HG03039 (cell line): ENCODE data around the gene SNX32.

Source experiments
- ATAC-seq: cut with Tn5 transposase; IDR thresholded peaks from one replicate; pipeline ENCODE4 v1.9.1; 2021; ENCODE audit warnings: mild to moderate bottlenecking, moderate library complexity; ENCODE audit not compliant: unreplicated experiment

SNX32 gene

DNA sequence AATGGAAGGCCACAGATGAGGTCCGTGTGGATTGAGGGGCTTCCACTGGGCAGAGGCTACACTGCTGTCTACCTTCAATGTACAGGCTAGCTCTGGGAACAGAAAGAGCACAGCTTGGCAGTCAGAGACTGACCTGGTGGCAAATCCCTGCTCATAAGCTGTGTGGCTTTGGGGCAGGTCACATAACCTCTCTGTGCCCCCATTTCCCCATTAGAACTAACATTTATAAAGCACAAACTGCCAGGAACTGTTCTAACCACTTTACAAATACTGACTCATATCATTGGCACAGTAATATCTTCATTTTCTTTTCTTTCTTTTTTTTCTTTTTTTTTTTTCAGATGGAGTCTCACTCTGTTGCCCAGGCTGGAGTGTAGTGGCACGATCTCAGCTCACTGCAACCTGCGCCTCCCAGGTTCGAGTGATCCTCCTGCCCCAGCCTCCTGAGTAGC lies 63.3 kb downstream of the SNX32 start:
- ATAC-seq = no peak

DNA sequence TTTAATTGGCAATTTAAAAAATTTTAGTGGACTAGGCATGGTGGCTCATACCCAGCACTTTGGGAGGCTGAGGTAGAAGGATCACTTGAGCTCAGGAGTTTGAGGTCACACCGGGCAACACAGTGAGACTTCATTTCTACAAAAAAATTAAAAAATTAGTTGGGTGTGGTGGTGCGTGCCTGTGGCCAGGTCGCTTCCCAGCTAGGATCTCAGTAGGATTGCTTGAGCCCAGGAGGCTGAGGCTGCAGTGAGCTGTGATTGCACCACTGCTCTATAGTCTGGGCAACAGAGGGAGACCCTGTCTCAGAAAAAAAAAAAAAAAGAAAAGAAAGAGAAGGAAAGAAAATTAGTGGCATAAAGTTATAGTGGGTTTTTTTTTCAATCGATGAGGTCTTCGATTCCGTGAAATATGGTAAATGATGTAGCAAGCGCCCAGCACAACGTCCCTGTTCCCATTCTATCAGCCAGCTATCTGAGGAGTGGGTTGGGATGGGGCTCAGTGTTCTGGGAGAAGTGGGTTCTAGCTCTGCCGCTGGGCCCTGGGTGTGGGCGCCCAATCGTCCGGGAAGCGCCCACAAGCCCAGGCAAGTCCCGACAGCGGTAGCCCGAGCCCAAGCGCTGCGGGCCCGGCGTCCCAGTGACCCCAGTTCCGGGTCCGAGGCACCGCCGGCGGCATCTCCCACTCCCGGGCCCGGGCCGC lies 65.0 kb downstream of the SNX32 start:
- no peak for ATAC-seq

DNA sequence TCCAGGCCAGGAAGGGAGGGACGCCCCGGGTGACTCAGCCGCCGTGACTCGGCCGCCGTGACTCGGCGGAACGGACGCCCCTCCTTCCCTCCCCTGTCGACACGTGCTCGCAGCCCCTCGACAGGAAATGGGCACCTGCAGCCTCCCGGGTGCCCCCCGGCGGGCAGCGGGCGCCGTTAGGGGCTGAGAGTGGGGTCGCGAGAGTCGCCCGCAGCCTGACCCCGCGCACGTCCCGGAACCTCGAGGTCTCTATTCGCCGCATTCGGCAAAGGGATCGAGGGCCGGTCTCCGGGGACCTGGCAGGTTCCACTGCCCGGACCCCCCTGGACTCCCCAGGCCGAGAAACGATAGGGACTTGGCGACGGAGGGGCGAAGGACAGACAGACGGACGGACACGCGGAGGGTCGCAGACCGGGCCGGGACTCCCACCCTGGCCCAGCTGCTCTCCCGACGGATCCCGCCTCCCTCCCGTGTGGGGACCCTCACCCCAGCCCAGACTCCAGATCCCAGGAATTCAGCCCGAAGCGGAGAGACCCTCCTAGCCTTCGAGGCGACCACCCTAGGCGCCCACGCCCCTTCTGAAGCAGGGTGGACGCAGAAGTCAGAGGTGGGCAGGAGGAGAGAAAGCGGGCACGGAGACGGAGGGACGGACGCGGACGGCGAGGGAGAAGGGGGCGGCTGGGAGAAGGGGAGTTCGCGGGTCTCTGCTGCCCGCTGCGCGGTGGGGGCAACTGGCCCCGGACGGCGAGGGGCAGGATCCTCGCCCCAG lies 65.8 kb downstream of the SNX32 start:
- ATAC-seq = no peak

DNA sequence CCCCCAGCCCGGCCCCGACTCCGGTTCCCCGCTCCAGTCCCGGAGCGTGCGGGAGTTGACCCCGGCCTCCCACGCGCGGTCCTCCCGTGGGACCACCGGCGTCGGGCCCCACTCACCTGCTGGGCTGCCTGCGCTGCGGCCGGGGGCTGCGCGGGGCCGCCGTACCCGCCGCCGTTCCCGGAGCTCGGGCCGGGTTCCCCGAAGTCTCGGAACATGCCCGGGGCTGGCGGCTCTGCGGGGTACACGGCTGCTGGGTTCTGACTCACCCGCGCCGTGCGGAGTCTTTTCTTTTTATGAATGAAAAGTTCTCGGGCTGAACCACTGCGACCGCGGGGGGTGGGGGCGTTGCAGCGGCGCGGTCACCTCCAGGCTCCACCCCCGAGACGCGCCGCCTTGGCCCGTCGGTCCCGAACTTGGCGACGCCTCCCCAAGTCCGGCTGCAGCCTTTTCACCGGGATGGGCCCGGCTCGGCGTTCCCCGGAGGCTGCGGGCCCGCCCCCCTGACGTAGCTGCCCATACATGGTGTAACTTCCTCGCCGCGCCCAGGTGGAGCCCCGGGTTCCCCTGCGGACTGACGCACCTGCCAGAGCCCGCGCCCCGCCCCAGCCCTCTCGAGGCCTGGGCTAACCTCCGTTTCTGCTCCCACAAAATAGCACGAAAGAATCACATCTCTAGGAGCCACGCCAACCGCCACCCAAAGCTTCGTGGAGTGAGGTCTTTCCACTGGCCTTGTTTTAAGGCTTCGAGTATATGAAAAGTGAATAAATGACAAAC lies 66.5 kb downstream of the SNX32 start, which contains the start of gene FOSL1:
TSS of gene FOSL1 (minus strand) at position 264 of the 774 bp plus-strand sequence. CDS start at position 215, 49 bp downstream.
- ATAC-seq = peak; percentile 58

DNA sequence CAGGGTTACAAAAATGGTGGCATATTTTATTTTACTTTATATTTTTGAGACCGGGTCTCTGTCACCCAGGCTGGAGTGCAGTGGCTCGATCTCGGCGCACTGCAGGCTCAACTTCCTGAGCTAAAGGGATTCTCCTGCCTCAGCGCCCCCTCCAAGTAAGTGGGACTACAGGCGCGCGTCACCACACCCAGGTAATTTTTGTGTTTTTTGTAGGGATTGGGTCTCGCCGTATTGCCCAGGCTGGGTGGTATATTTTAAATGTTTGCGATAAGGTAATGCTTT lies 67.1 kb downstream of the SNX32 start:
- ATAC-seq = no peak

DNA sequence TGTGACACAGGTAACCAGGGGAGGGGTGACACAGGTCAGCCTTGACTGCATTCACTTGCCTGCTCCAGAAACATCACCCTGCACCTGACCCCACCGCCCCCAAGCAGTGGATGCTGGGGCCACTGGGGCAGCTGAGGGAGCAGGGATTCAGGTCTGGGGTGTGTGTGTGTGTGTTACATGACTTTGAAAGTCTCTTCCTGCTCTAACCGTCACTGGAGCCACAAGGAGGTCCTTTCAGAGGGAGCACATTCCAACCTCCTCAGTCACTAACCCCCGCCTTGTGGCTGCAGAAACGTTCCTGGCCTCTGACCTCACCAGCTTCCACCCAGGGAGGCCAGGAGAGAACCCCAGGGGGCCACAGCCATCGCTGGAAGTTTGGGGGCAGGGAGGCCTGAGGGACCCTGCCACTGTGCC lies 69.3 kb downstream of the SNX32 start:
- no peak for ATAC-seq
